ENCODE data around the gene SHH.
A peak's percentile ranks its signal among the peaks of the same experiment; 100 is the strongest.

Gene SHH

DNA sequence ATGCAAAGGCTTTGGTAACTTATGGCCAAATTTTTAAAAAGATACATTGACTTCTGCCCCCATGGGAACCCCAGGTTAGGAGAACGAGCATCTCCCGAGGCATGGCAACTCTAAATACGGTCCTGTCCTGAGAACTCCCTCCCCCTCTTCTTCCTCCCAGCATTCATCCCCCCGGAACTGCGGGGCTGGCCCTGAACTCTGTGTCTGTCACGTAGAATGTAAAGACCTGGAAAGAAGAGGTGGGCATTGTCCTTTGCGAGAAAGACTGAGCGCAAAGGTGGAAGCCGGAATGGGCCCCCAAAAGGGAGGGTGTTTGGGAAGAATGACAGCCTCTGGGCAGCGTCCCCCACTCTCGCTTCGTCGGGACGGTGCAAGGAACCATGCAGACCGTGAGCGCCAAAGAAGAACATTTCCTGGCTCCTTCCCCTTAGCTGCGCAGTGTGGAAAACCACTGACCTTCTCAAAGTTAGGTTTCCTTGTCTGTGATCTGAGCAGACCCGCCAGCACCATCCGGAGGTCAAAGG, 21.0 kb downstream of the SHH start:
- no peak for TF ChIP-seq POLR2A (IDR thresholded peaks at IDR 0.05; ENCODE audit: low read depth, low read length)
- DNase-seq (ENCODE audit: insufficient read length, low spot score) (no peak), FAIRE-seq (no peak)

DNA sequence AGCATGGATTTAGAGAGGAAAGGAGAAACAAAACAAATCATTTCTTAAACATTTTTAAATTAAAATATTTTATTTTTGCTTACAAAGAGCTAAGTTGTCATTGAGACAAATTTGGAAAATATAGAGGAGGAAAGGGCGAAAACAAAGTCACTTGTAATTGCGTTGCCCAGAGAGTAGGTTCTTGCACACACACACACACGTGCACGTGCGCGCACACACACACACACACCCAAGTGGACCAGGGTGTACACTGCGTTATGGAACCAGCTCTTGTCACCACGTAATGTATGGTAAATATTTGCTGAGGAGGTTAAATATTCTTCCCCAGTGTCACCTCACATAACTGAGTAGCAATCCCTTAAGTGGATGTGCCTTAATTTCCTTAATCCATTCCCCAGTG, 21.6 kb downstream of the SHH start:
- TF ChIP-seq POLR2A (IDR thresholded peaks at IDR 0.05; ENCODE audit: low read depth, low read length): no peak
- FAIRE-seq (no peak), DNase-seq (ENCODE audit: insufficient read length, low spot score) (no peak)

DNA sequence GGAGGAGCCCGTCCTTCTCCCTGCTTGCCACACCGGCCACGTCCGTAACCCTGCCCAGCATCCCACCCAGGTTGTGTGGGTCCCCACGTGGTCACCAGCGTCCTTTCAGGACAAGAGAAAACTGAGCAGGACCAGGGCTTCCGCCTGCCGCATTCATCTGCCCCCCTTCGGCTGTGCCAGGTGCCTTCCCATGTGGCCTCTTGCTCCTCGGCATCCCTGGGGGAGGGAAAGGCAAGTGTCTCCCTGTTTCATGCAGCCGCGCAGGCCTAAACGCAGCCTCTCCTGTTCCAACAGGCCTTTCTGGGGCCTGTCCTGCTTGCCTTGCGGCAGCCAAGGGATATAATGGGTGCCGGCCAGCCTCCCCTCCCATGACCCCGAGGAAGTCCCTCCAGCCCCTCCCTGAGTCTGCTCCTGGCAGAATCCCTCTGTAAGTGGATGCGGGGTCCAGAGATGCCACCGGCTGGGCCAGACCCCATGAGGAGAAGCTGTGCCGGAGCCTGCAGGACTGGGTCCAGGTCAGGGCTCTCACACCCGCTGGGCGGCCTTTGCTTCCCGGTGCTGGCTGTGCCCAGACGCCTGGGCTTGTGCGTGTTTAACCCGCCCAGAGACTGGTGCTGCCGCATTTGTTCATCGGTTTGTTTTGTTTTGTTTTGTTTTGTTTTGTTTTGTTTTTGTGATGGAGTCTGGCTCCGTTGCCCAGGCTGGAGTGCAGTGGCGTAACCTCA, 23.1 kb downstream of the SHH start:
- no peak for TF ChIP-seq POLR2A (IDR thresholded peaks at IDR 0.05; ENCODE audit: low read depth, low read length)
- FAIRE-seq: no peak

DNA sequence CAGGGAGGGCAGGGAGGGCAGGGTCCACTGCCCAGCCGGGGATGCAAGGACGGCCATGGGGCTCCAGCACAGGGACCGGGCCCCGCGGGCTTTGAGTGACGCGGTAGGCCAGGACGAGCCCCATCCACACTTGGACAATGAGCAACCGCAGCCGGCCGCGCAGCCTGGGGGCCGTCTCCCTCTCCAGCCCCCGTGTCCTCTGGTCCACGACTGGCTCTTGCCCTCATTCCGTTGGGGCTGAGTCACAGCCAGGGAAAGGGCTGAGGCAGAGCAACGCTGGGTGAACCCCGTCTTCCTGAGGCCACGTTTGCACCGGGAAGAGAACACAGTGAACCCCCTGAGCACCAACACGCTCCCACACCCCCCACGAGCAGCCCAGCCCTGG, 23.7 kb downstream of the SHH start:
- DNase-seq (ENCODE audit: insufficient read length, low spot score) (peak; percentile 96), FAIRE-seq (no peak)
- no peak for TF ChIP-seq POLR2A (IDR thresholded peaks at IDR 0.05; ENCODE audit: low read depth, low read length)

More for the DNA sequence above, 23.1 kb downstream of the SHH start:
- DNase-seq (ENCODE audit: insufficient read length, low spot score): no peak

DNA sequence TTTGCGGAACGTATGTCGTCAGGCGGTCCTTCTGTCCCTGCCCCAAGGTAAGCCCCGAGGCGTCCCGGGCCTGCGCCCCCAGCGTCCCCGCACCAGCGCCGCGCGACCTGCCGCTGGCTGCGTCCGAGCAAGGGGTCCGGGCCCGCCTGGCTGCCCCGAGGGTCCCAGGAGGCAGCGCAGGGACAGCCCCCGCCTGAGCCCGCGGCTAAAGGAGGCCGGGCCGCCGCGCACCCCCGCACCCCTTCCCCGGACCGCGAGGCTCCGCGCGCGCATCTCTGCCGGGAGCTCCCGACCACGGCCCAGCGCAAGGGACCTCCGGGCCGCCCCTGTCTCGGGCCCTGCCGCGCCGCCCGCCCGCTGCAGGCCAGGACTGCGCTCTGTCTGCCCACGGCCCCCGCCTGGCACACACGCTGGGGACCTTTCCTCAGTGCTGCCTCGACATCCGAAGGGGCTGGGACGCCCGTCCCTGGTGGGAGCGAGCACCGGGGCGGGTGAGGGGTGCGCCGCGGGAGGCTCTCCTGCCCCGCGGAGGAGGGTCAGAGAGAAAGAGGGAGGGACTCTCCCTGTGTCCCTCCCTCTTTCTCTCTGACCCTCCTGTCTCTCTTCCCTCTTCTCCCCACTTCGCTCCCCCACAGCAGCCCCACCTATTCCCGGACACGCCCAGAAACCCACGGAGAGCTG, 25.0 kb downstream of the SHH start:
- FAIRE-seq (no peak), DNase-seq (ENCODE audit: insufficient read length, low spot score) (no peak)
- no peak for TF ChIP-seq POLR2A (IDR thresholded peaks at IDR 0.05; ENCODE audit: low read depth, low read length)

DNA sequence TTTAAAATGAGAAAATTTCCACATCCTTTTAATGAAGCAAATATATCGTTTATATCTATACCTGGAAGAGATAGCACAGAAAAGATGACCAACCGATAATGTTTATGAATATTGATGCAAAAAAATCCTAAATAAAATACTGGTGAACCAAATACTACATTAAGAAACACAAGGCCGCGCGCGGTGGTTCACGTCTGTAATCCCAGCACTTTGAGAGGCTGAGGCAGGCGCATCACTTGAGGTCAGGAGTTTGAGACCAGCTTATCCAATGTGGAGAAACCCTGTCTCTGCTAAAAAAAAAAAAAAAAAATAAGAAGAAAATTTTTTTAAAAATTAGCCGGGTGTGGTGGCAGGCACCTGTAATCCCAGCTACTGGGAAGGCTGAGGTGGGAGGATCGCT, 25.8 kb downstream of the SHH start:
- no peak for FAIRE-seq
- TF ChIP-seq POLR2A (IDR thresholded peaks at IDR 0.05; ENCODE audit: low read depth, low read length): no peak
- no peak for DNase-seq (ENCODE audit: insufficient read length, low spot score)

DNA sequence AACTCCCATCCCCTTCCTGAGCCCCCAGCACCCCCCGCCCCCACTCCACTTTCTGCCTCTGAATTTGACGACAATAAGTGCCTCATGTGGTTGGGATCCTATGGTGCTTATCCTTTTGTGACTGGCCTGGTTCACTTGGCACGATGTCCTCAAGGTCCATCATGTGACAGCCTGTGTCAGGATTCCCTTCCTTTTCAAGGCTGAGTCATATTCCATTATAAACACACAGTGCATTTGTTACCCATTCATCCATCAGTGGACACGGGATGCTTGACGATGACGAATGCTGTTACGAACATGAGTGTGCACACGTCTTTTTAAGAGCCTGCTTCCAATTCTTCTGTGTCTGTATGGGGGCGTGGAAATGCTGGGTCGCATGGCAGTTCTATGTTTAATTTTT, 26.7 kb downstream of the SHH start:
- FAIRE-seq (no peak), DNase-seq (ENCODE audit: insufficient read length, low spot score) (no peak)
- TF ChIP-seq POLR2A (IDR thresholded peaks at IDR 0.05; ENCODE audit: low read depth, low read length): no peak

DNA sequence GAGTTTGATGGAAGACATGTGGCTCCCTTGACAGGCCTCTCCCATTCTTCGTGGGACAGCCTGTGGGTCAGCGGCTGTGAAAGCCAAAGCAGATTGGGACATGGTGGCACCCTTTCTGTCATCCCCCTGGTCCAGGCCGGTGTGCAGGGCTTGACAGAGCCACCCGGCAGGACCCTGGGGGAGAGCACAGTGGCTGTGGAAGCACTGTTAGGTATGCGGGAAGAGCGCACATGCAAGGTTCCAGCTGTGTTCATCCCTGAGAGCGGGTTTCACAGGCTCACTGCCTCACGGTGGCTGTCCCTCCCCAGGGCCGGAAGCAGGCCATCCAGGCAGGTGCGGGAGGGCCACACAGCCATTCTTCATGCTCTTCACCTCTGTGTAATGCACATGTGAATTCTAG, 29.8 kb downstream of the SHH start:
- TF ChIP-seq POLR2A (IDR thresholded peaks at IDR 0.05; ENCODE audit: low read depth, low read length): no peak
- DNase-seq (ENCODE audit: insufficient read length, low spot score): no peak
- no peak for FAIRE-seq

DNA sequence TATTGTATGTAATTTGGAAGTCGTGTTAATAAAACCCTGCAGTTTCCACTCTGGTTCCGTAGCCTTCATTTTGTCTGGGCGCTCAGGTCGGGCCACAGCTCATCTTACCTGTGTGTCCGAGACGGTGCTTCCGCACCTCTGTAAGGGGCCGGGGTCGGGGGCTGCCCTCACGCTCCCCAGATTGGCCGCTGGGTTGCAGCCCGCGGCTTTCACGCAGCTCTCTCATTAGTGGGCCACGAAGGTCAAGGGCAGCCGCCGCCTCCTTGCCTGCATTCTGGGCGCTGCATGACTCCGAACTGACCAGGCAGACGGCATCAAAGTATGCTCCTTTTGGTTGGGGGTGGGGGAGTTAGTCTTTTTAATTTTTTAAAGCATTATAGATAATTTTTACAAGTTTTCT, 30.8 kb downstream of the SHH start:
- FAIRE-seq (no peak), DNase-seq (ENCODE audit: insufficient read length, low spot score) (no peak)
- no peak for TF ChIP-seq POLR2A (IDR thresholded peaks at IDR 0.05; ENCODE audit: low read depth, low read length)

DNA sequence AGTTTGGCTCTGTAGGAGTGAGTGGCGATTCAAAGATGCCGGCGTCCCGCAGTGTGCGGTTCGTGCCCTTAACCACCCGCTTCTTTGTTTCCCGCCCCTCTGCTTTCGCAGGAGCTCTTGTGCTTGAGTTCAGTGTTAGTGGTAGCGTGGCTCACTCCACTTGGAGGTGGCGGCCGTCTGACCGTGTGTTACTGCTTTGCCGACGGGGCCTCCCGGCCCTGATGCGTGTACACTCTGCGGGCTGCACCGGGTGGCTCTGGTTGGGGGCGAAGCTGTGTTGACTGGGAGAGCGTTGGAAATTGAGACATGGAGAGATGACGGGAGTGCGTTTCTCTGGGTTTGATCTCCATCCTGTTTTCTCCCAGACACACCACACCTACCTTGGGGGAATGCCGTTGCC, 31.4 kb downstream of the SHH start:
- FAIRE-seq: no peak
- TF ChIP-seq POLR2A (IDR thresholded peaks at IDR 0.05; ENCODE audit: low read depth, low read length): no peak
- DNase-seq (ENCODE audit: insufficient read length, low spot score): no peak

DNA sequence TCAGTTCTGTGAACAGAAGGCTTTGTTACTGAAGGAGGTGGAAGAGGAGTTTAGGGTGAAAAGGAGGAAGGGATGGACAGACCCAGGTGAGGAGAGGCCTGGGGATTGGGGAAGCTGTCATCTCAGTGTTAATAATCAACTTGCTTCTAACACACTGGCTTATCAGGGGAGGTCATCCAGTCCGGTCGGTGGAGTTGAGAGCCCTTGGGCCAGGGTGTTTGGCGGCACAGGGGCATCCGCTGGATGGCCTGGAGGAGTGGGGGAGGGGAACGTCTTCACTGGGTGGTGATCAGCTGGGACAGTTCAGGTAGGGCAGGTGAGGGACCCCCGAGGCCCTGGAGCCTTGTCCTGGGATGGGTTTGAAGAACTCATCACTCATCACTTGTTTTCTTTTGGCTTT, 33.9 kb downstream of the SHH start:
- FAIRE-seq (no peak), DNase-seq (ENCODE audit: insufficient read length, low spot score) (no peak)

DNA sequence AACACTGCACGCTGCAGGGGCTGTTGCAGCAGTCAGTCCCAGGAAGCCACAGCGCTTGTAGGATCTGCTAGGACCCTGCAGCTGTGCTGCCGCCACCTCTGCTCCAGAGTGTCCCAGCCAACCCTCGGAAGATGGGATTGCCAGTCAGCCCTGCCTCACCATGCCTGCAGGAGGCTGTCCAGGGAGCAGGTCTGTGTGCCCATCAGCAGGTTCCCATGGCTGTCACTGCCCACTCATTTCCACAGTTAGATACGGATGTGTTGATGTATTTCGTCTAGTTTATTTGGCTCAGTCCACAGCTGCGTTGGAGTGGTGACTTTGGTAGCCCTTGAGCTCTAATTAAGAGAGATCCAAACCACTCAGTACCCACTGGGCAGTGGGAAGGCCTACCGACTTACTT, 35.7 kb downstream of the SHH start:
- DNase-seq (ENCODE audit: insufficient read length, low spot score): no peak
- TF ChIP-seq POLR2A (IDR thresholded peaks at IDR 0.05; ENCODE audit: low read depth, low read length): no peak
- no peak for FAIRE-seq

More for the DNA sequence above, 33.9 kb downstream of the SHH start:
- TF ChIP-seq POLR2A (IDR thresholded peaks at IDR 0.05; ENCODE audit: low read depth, low read length): no peak

DNA sequence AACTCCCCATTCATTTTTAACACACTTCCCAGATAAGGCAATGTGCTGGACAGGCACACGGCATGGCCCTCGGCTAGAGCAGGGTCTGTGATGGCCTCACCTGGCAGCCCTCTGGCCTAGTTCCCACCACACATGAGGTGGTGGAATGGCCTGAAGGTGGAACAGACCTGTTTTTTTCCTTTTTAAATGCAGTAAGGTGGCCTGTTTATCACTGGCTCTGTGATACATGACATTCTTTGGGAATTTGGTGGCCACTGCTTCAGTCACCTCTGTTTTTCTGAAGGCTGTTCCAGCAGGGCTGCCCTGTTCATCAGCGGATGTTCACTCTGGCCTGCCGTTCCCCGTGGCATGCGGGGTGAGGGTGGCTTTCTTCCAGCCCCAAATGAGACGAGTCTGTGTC, 36.6 kb downstream of the SHH start:
- FAIRE-seq (no peak), DNase-seq (ENCODE audit: insufficient read length, low spot score) (no peak)
- no peak for TF ChIP-seq POLR2A (IDR thresholded peaks at IDR 0.05; ENCODE audit: low read depth, low read length)

DNA sequence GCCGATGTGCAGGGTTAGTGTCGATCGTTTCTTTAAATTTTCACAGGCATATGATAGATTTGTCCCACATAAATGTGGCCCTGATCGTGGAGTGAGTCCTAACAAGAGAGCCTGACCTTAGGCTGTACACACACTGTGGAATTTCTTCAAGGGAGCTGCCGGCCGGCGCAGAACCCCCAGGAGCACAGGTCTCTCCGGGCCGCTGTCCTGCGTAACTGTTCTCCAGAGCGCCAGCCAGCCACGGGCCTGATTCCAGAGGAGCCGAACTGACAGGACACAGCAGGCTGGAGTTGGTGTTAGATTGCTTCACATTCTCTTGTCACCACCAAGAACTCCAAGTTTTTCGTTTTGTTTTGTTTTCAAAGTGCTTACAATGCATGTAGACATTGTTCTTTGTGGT, 37.3 kb downstream of the SHH start:
- TF ChIP-seq POLR2A (IDR thresholded peaks at IDR 0.05; ENCODE audit: low read depth, low read length): no peak
- no peak for DNase-seq (ENCODE audit: insufficient read length, low spot score)
- FAIRE-seq: no peak

DNA sequence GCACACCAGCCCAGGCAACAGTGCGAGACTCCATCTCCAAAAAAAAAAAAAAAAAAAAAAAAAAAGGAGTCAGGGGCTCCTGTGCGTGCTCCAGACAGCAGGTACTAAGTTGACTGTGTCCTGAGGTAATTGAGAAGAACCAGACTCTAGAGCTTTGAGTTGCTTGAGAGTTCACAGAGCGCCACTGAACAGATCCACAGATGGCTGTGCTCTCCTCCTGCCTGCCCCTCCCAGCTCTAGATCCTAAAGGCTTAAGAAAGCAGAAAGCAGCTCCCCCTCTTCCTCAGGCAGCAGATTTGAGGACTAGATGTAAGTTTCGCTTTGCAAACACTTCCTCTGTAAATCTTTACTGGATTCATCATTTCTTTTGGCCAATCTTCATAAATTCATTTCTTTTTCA, 38.7 kb downstream of the SHH start:
- TF ChIP-seq POLR2A (IDR thresholded peaks at IDR 0.05; ENCODE audit: low read depth, low read length): no peak
- FAIRE-seq (no peak), DNase-seq (ENCODE audit: insufficient read length, low spot score) (no peak)

Measured in H54 (cell line).